NCI-H526 treated with DMSO at 0.1 percent for 48 hours (cell line): ENCODE measurements around the gene DOP1B.
A peak's percentile ranks its signal among the peaks of the same experiment; 100 is the strongest.
"Not testable (repeated sequence)": the region's sequence is repeated elsewhere in the genome, so short reads cannot be mapped to it uniquely, and the experiment has no call there.

Experiments used
- DNase-seq: peaks from one replicate; lab custom pipeline; 2025; lab: John Stamatoyannopoulos, UW

The DOP1B gene

GRCh38 chr21:36156815-36157670 lies at the start of gene DOP1B:
DOP1B (plus strand) TSS chr21:36156824; CDS start chr21:36164734, 7,910 bp downstream.
- DNase-seq, result peak; percentile 33

- DNase-seq, result no peak
These were observed 46.8 kb upstream of the DOP1B start for GRCh38 chr21:36109868-36110267.

GRCh38 chr21:36111238-36111637 lies 45.4 kb upstream of the DOP1B start:
- DNase-seq, result no peak

GRCh38 chr21:36113647-36114428 lies 42.8 kb upstream of the DOP1B start:
- no peak for DNase-seq

- DNase-seq, result no peak
These were observed 41.4 kb upstream of the DOP1B start for GRCh38 chr21:36115138-36115730.

- no peak for DNase-seq
These were observed 39.3 kb upstream of the DOP1B start for GRCh38 chr21:36117286-36117741.

GRCh38 chr21:36120304-36120888 lies 36.2 kb upstream of the DOP1B start:
- DNase-seq, result no peak

GRCh38 chr21:36122977-36123376 lies 33.6 kb upstream of the DOP1B start:
- DNase-seq, result no peak

GRCh38 chr21:36124395-36124794 lies 32.2 kb upstream of the DOP1B start:
- no peak for DNase-seq

GRCh38 chr21:36125512-36126207 lies 31.0 kb upstream of the DOP1B start:
- DNase-seq, result peak; percentile 14

GRCh38 chr21:36126208-36126565 lies 30.4 kb upstream of the DOP1B start:
- no peak for DNase-seq

- DNase-seq, result no peak
These were observed 30.0 kb upstream of the DOP1B start for GRCh38 chr21:36126621-36127110.

- DNase-seq, result no peak
These were observed 29.2 kb upstream of the DOP1B start for GRCh38 chr21:36127250-36127904.

GRCh38 chr21:36127977-36128376 lies 28.6 kb upstream of the DOP1B start:
- DNase-seq, result no peak

GRCh38 chr21:36129219-36129618 lies 27.4 kb upstream of the DOP1B start:
- DNase-seq, result no peak

- not testable (repeated sequence) for DNase-seq
These were observed 26.2 kb upstream of the DOP1B start for GRCh38 chr21:36130414-36130762.

- not testable (repeated sequence) for DNase-seq
These were observed 25.8 kb upstream of the DOP1B start for GRCh38 chr21:36130839-36131238.

- no peak for DNase-seq
These were observed 23.9 kb upstream of the DOP1B start for GRCh38 chr21:36132696-36133095.

- DNase-seq, result no peak
These were observed 21.7 kb upstream of the DOP1B start, which contains the start of gene CBR3 for GRCh38 chr21:36134803-36135390. CBR3 (plus strand) TSS chr21:36135079; CDS start chr21:36135193, 114 bp downstream.

GRCh38 chr21:36135391-36136102 lies 21.1 kb upstream of the DOP1B start:
- DNase-seq, result peak; percentile 38
